ENCODE data around the gene ITGA11. TPM values are rescaled to one million over a fixed set of nuclear protein-coding genes. Genes with fewer than 3 reads are reported as not detected.

Gene ITGA11
- total and polyA plus RNA-seq, 10 donors, result 0.27 to 17.2 (median 5.8) TPM

- DNase-seq, result no peak
- Histone ChIP-seq H3K36me3 (no peaks in the 10 kb centered on the region), H3K9me3 (no peaks in the 10 kb centered on the region), H3K4me3 (no peak overlapping the region), H3K27me3 (replicated peaks in 1 of 7) (no peaks in the 10 kb centered on the region), H3K27ac (peak overlapping the region in 2 of 8 donors; percentile 57 to 59), H3K4me1 (peaks cover 0 to 19% (median 7%) of the 10 kb centered on the region in 6 donors)
- WGBS, 5 donors, result 84 to 94% (median 87%) methylated on average over 4 of the region's 4 CpGs
- intact Hi-C loops (cut with DNase I; ENCODE audit: low total_unique reads), result no loop called here
- TF ChIP-seq POLR2AphosphoS5 (IDR thresholded peaks at IDR 0.05) (peak in 1 of 3 donors; percentile 24), CTCF (IDR thresholded peaks at IDR 0.05 in 8 of 11, conservative IDR thresholded peaks at IDR 0.05 in 3 of 11) (no peak)
Observed at GRCh38 chr15:68420186-68420684, 11.7 kb downstream of the ITGA11 start.

- Histone ChIP-seq H3K27ac (peak overlapping the region in 6 of 8 donors; percentile 43 to 65 (median 58)), H3K4me3 (no peak overlapping the region), H3K4me1 (peaks cover 0 to 19% (median 7%) of the 10 kb centered on the region in 6 donors), H3K36me3 (no peaks in the 10 kb centered on the region), H3K27me3 (replicated peaks in 1 of 7) (no peaks in the 10 kb centered on the region), H3K9me3 (no peaks in the 10 kb centered on the region)
- intact Hi-C loops (cut with DNase I; ENCODE audit: low total_unique reads), result no loop called here
- no peak for DNase-seq
- 78 to 86% (median 81%) methylated on average over 5 of the region's 5 CpGs for WGBS, 5 donors
- no peak for TF ChIP-seq POLR2AphosphoS5 (IDR thresholded peaks at IDR 0.05)
- no peak for TF ChIP-seq CTCF (IDR thresholded peaks at IDR 0.05 in 8 of 11, conservative IDR thresholded peaks at IDR 0.05 in 3 of 11)
Observed at GRCh38 chr15:68419301-68420175, 12.4 kb downstream of the ITGA11 start.

GRCh38 chr15:68418611-68419161 lies 13.3 kb downstream of the ITGA11 start:
- Histone ChIP-seq H3K27ac (peak overlapping the region in 7 of 8 donors; percentile 42 to 65 (median 57)), H3K27me3 (replicated peaks in 1 of 7) (no peaks in the 10 kb centered on the region), H3K4me1 (peaks cover 0 to 25% (median 7%) of the 10 kb centered on the region in 6 donors), H3K36me3 (no peaks in the 10 kb centered on the region), H3K9me3 (no peaks in the 10 kb centered on the region), H3K4me3 (no peak overlapping the region)
- DNase-seq, result no peak
- peak in 2 of 3 donors; percentile 9 to 40 for TF ChIP-seq POLR2AphosphoS5 (IDR thresholded peaks at IDR 0.05)
- TF ChIP-seq CTCF (IDR thresholded peaks at IDR 0.05 in 8 of 11, conservative IDR thresholded peaks at IDR 0.05 in 3 of 11), result no peak
- WGBS, 5 donors, result 31 to 56% (median 35%) methylated on average over 6 of the region's 6 CpGs
- intact Hi-C loops (cut with DNase I; ENCODE audit: low total_unique reads), result no loop called here

GRCh38 chr15:68417897-68418296 lies 14.1 kb downstream of the ITGA11 start:
- Histone ChIP-seq H3K4me3 (no peak overlapping the region), H3K27ac (peak overlapping the region in 6 of 8 donors; percentile 42 to 65 (median 50)), H3K27me3 (replicated peaks in 1 of 7) (no peaks in the 10 kb centered on the region), H3K4me1 (peaks cover 0 to 25% (median 7%) of the 10 kb centered on the region in 6 donors), H3K9me3 (no peaks in the 10 kb centered on the region), H3K36me3 (no peaks in the 10 kb centered on the region)
- intact Hi-C loops (cut with DNase I; ENCODE audit: low total_unique reads), result no loop called here
- TF ChIP-seq CTCF (IDR thresholded peaks at IDR 0.05 in 8 of 11, conservative IDR thresholded peaks at IDR 0.05 in 3 of 11), result no peak
- TF ChIP-seq POLR2A (IDR thresholded peaks at IDR 0.05), result no peak
- TF ChIP-seq POLR2AphosphoS5 (IDR thresholded peaks at IDR 0.05), result no peak
- DNase-seq, result no peak
- WGBS, 5 donors, result 42 to 81% (median 67%) methylated on average over 2 of the region's 2 CpGs

Data from spleen (tissue), 11 donors.